Medulla oblongata (tissue), 1 donor: ENCODE results near the gene TIAM2.

Source experiments
- DNase-seq: peaks from one replicate; pipeline ENCODE4 v3.0.0-alpha.2; 2015; ENCODE audit errors: extremely low spot score

Gene TIAM2

GRCh38 chr6:155287762-155288161, 292.6 kb downstream of the TIAM2 start:
- DNase-seq = no peak

GRCh38 chr6:155290491-155290890, 295.4 kb downstream of the TIAM2 start:
- DNase-seq = no peak

GRCh38 chr6:155291291-155291690, 296.2 kb downstream of the TIAM2 start:
- DNase-seq = no peak

- no peak for DNase-seq
Measured at GRCh38 chr6:155292711-155293110, 297.6 kb downstream of the TIAM2 start.

GRCh38 chr6:155297669-155298068, 302.6 kb downstream of the TIAM2 start:
- DNase-seq = no peak

GRCh38 chr6:155301867-155302266, 306.8 kb downstream of the TIAM2 start:
- DNase-seq = no peak

GRCh38 chr6:155303361-155303870, 308.3 kb downstream of the TIAM2 start:
- DNase-seq = no peak

GRCh38 chr6:155306958-155307357, 311.8 kb downstream of the TIAM2 start:
- no peak for DNase-seq
